Lung (tissue), 12 donors: ENCODE results near the gene AP3D1. TPM values are rescaled to one million over a fixed set of nuclear protein-coding genes. Genes with fewer than 3 reads are reported as not detected.

Source experiments
- ATAC-seq: fragments of 200-7000 bp; cut with Tn5 transposase; one replicate; pipeline ENCODE4 v1.9.1; 2020; ENCODE audit warnings: moderate number of reproducible peaks; ENCODE audit not compliant: insufficient read depth, low FRiP score
- DNase-seq, 3 donors: peaks; one replicate each; pipeline ENCODE4 v3.0.0-alpha.2; 2013 to 2017
- H3K27ac ChIP-seq, 2 donors: one replicate each; pipeline ENCODE4 v1.5.1; 2013; ENCODE audit warnings: mild to moderate bottlenecking in 2 of 2, moderate library complexity in 2 of 2, control low read depth in 1 of 2, inconsistent platforms in 1 of 2, low read depth in 1 of 2, low read length in 1 of 2
- H3K27me3 ChIP-seq, 3 donors: one replicate each; pipeline ENCODE4 v1.5.1; 2013; ENCODE audit warnings: low read length in 2 of 3; ENCODE audit not compliant: control insufficient read depth in 3 of 3, insufficient read depth in 3 of 3
- H3K36me3 ChIP-seq, 4 donors: one replicate each; pipeline ENCODE4 v1.5.1; 2013; ENCODE audit warnings: low read length in 4 of 4, mild to moderate bottlenecking in 1 of 4, moderate library complexity in 1 of 4; ENCODE audit not compliant: control insufficient read depth in 4 of 4, insufficient read depth in 4 of 4
- H3K4me1 ChIP-seq, 5 donors: one replicate each; pipeline ENCODE4 v1.5.1; 2013; ENCODE audit warnings: low read length in 5 of 5, mild to moderate bottlenecking in 2 of 5, moderate library complexity in 1 of 5; ENCODE audit not compliant: control insufficient read depth in 5 of 5, insufficient read depth in 5 of 5
- H3K4me3 ChIP-seq: one replicate; pipeline ENCODE4 v1.5.1; 2013; ENCODE audit warnings: mild to moderate bottlenecking, control low read depth, moderate library complexity
- H3K9ac ChIP-seq, 2 donors: one replicate each; pipeline ENCODE4 v1.5.1; 2013; ENCODE audit warnings: low read length in 2 of 2, control low read depth in 1 of 2; ENCODE audit not compliant: insufficient read depth in 1 of 2
- H3K9me3 ChIP-seq, 4 donors: one replicate each; pipeline ENCODE4 v1.5.1; 2013; ENCODE audit warnings: low read length in 3 of 4, mild to moderate bottlenecking in 1 of 4, moderate library complexity in 1 of 4; ENCODE audit not compliant: control insufficient read depth in 4 of 4, insufficient read depth in 3 of 4
- CTCF ChIP-seq: IDR thresholded peaks from 2 replicates; pipeline ENCODE4 v1.5.1; 2012; ENCODE audit warnings: mild to moderate bottlenecking; ENCODE audit errors: control extremely low read depth, extremely low read depth
- WGBS, 2 donors: extraction: QIAGEN DNeasy Blood & Tissue Kit; methylation state at CpG; one replicate each; pipeline ENCODE4 v1.1.7; 2013; 5-methylcytosine and 5-hydroxymethylcytosine counted together
- polyA plus RNA-seq, 2 donors: library from polyadenylated mRNA; stranded (reverse); fragments of 200-250 nt; gene quantifications; one replicate each; pipeline ENCODE4 v1.2.1, GENCODE V29; 2013
- total RNA-seq, 2 donors: library from RNA; depleted of rRNA in 1 of 2; stranded (reverse); fragments of >200 nt in 1 of 2; gene quantifications; one replicate each; pipeline ENCODE4 v1.2.1, GENCODE V29; 2014 to 2021
- donor health status: control.
- donor health status: control.
- donor health status: Bipolar disorder and iron deficiency.
- donor health status: healthy.
- donor health status: DM: yes; HTN: yes; CAD: no.

Gene AP3D1
- total and polyA plus RNA-seq, 4 donors = 55.3 to 144 (median 85.4) TPM

DNA sequence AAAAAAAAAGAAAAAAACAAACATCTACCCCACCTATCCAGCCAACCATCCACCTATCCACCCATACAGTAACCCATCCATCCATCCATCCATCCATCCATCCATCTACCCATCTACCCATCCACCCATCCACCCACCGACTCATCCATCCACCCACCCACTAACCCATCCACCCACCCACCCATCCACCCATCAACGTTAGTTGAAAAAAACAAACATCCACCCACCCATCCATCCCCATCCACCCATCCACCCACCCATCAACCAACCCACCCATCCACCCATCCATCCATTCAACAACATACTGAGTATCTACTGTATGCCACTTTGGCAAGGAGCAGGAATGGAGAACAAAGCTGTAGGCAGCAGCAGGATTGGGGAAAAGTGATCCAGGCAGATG is 6.1 kb upstream of the AP3D1 start:
- no peak for DNase-seq
- Histone ChIP-seq H3K27ac (no peak overlapping the region), H3K4me1 (no peaks in the 10 kb centered on the region), H3K9me3 (no peaks in the 10 kb centered on the region), H3K4me3 (no peak overlapping the region), H3K27me3 (no peaks in the 10 kb centered on the region), H3K36me3 (no peaks in the 10 kb centered on the region), H3K9ac (no peak overlapping the region)
- no peak for TF ChIP-seq CTCF
- WGBS, 2 donors = 72 to 90% methylated on average over 2 of the region's 2 CpGs
- no peak for ATAC-seq

- no peak overlapping the region for H3K9ac ChIP-seq
- H3K4me1 ChIP-seq = peaks cover 5 to 10% (median 9%) of the 10 kb centered on the region in 5 donors
- WGBS, 2 donors = 85 to 93% methylated on average over 10 of the region's 10 CpGs
- H3K36me3 ChIP-seq = no peaks in the 10 kb centered on the region
- H3K9me3 ChIP-seq = no peaks in the 10 kb centered on the region
- H3K27me3 ChIP-seq = no peaks in the 10 kb centered on the region
- DNase-seq (no peak), ATAC-seq (no peak)
- H3K27ac ChIP-seq = no peak overlapping the region
- TF ChIP-seq CTCF = no peak
- H3K4me3 ChIP-seq = no peak overlapping the region
Observed at GRCh38 chr19:2154587-2155075, 3.3 kb upstream of the AP3D1 start.

- H3K4me3 ChIP-seq = peak overlapping the region; percentile 81
- peak overlapping the region; percentile 79 to 91 for H3K27ac ChIP-seq
- ATAC-seq (no peak), DNase-seq (no peak)
- 1% methylated on average over 26 to 36 of the region's 36 CpGs for WGBS, 2 donors
- peaks cover 0 to 6% (median 0%) of the 10 kb centered on the region in 4 donors for H3K36me3 ChIP-seq
- no peak for TF ChIP-seq CTCF
- peak overlapping the region; percentile 50 to 86 for H3K9ac ChIP-seq
- no peaks in the 10 kb centered on the region for H3K27me3 ChIP-seq
- H3K9me3 ChIP-seq = no peaks in the 10 kb centered on the region
- H3K4me1 ChIP-seq = peaks cover 8 to 15% (median 12%) of the 10 kb centered on the region in 5 donors
Observed at GRCh38 chr19:2150794-2151338, 500 bp downstream of the AP3D1 start.
